Duodenal mucosa (tissue), 2 donors: Measurements from ENCODE around the gene GPC5.

Experiments
- H3K27ac ChIP-seq: one replicate; pipeline ENCODE4 v1.7.0; 2013; ENCODE audit warnings: low read depth, low read length
- H3K27me3 ChIP-seq, 2 donors: one replicate each; pipeline ENCODE4 v1.7.0; 2013; ENCODE audit warnings: low read length in 2 of 2, control low read depth in 1 of 2; ENCODE audit not compliant: insufficient read depth in 2 of 2, control insufficient read depth in 1 of 2
- H3K36me3 ChIP-seq, 2 donors: one replicate each; pipeline ENCODE4 v1.7.0; 2013; ENCODE audit warnings: low read length in 2 of 2, control low read depth in 1 of 2; ENCODE audit not compliant: insufficient read depth in 2 of 2, control insufficient read depth in 1 of 2
- H3K4me1 ChIP-seq, 2 donors: one replicate each; pipeline ENCODE4 v1.7.0; 2013; ENCODE audit warnings: low read length in 2 of 2, control low read depth in 1 of 2; ENCODE audit not compliant: insufficient read depth in 2 of 2, control insufficient read depth in 1 of 2
- H3K4me3 ChIP-seq, 2 donors: one replicate each; pipeline ENCODE4 v1.7.0; 2013; ENCODE audit warnings: low read length in 2 of 2, low read depth in 1 of 2
- H3K9ac ChIP-seq, 2 donors: one replicate each; pipeline ENCODE4 v1.7.0; 2013; ENCODE audit warnings: low read length in 2 of 2, low read depth in 1 of 2
- H3K9me3 ChIP-seq, 2 donors: one replicate each; pipeline ENCODE4 v1.7.0; 2013; ENCODE audit warnings: low read length in 2 of 2, control low read depth in 1 of 2; ENCODE audit not compliant: control insufficient read depth in 1 of 2

GPC5 gene

GRCh38 chr13:91716436-91717065 is 318.1 kb downstream of the GPC5 start:
- H3K27ac ChIP-seq, result no peak overlapping the region

GRCh38 chr13:91719033-91719432 is 320.6 kb downstream of the GPC5 start:
- H3K4me1 ChIP-seq, result no peaks in the 10 kb centered on the region
- H3K9me3 ChIP-seq, result no peaks in the 10 kb centered on the region
- no peak overlapping the region for H3K27ac ChIP-seq

More at GRCh38 chr13:91716436-91717065, 318.1 kb downstream of the GPC5 start:
- H3K4me3 ChIP-seq, result no peak overlapping the region
- no peak overlapping the region for H3K9ac ChIP-seq
- no peaks in the 10 kb centered on the region for H3K4me1 ChIP-seq
- no peaks in the 10 kb centered on the region for H3K36me3 ChIP-seq
- no peaks in the 10 kb centered on the region for H3K9me3 ChIP-seq
- H3K27me3 ChIP-seq, result no peaks in the 10 kb centered on the region

GRCh38 chr13:91721413-91721812 is 323.0 kb downstream of the GPC5 start:
- Histone ChIP-seq H3K4me1 (no peaks in the 10 kb centered on the region), H3K36me3 (no peaks in the 10 kb centered on the region), H3K4me3 (no peak overlapping the region), H3K9me3 (no peaks in the 10 kb centered on the region), H3K9ac (no peak overlapping the region), H3K27ac (no peak overlapping the region), H3K27me3 (no peaks in the 10 kb centered on the region)

More at GRCh38 chr13:91719033-91719432, 320.6 kb downstream of the GPC5 start:
- H3K36me3 ChIP-seq, result no peaks in the 10 kb centered on the region
- H3K9ac ChIP-seq, result no peak overlapping the region
- no peak overlapping the region for H3K4me3 ChIP-seq
- no peaks in the 10 kb centered on the region for H3K27me3 ChIP-seq

- Histone ChIP-seq H3K9ac (no peak overlapping the region), H3K27me3 (no peaks in the 10 kb centered on the region), H3K27ac (no peak overlapping the region), H3K9me3 (no peaks in the 10 kb centered on the region), H3K4me3 (no peak overlapping the region), H3K4me1 (no peaks in the 10 kb centered on the region), H3K36me3 (no peaks in the 10 kb centered on the region)
Observed at GRCh38 chr13:91722267-91722884, 324.0 kb downstream of the GPC5 start.

- H3K36me3 ChIP-seq, result no peaks in the 10 kb centered on the region
Observed at GRCh38 chr13:91724591-91724990, 326.2 kb downstream of the GPC5 start.

GRCh38 chr13:91725646-91726045 is 327.2 kb downstream of the GPC5 start:
- no peaks in the 10 kb centered on the region for H3K4me1 ChIP-seq
- no peak overlapping the region for H3K27ac ChIP-seq
- no peaks in the 10 kb centered on the region for H3K27me3 ChIP-seq
- H3K9ac ChIP-seq, result no peak overlapping the region
- H3K9me3 ChIP-seq, result no peaks in the 10 kb centered on the region
- no peak overlapping the region for H3K4me3 ChIP-seq
- no peaks in the 10 kb centered on the region for H3K36me3 ChIP-seq

More at GRCh38 chr13:91724591-91724990, 326.2 kb downstream of the GPC5 start:
- H3K9me3 ChIP-seq, result no peaks in the 10 kb centered on the region
- H3K27ac ChIP-seq, result no peak overlapping the region
- no peaks in the 10 kb centered on the region for H3K27me3 ChIP-seq
- H3K4me1 ChIP-seq, result no peaks in the 10 kb centered on the region
- no peak overlapping the region for H3K9ac ChIP-seq
- H3K4me3 ChIP-seq, result no peak overlapping the region

- no peak overlapping the region for H3K4me3 ChIP-seq
- no peak overlapping the region for H3K27ac ChIP-seq
Observed at GRCh38 chr13:91726671-91727070, 328.2 kb downstream of the GPC5 start.

GRCh38 chr13:91729859-91730258 is 331.4 kb downstream of the GPC5 start:
- Histone ChIP-seq H3K27ac (no peak overlapping the region), H3K9ac (no peak overlapping the region), H3K4me3 (no peak overlapping the region), H3K4me1 (no peaks in the 10 kb centered on the region), H3K27me3 (no peaks in the 10 kb centered on the region), H3K9me3 (no peaks in the 10 kb centered on the region), H3K36me3 (no peaks in the 10 kb centered on the region)

More at GRCh38 chr13:91726671-91727070, 328.2 kb downstream of the GPC5 start:
- Histone ChIP-seq H3K4me1 (no peaks in the 10 kb centered on the region), H3K9me3 (no peaks in the 10 kb centered on the region), H3K27me3 (no peaks in the 10 kb centered on the region), H3K9ac (no peak overlapping the region), H3K36me3 (no peaks in the 10 kb centered on the region)

GRCh38 chr13:91739751-91740150 is 341.3 kb downstream of the GPC5 start:
- Histone ChIP-seq H3K27me3 (no peaks in the 10 kb centered on the region), H3K9ac (no peak overlapping the region), H3K36me3 (no peaks in the 10 kb centered on the region), H3K4me3 (no peak overlapping the region), H3K27ac (no peak overlapping the region), H3K9me3 (no peaks in the 10 kb centered on the region), H3K4me1 (no peaks in the 10 kb centered on the region)

GRCh38 chr13:91740756-91741155 is 342.3 kb downstream of the GPC5 start:
- H3K27ac ChIP-seq, result no peak overlapping the region
- H3K9me3 ChIP-seq, result no peaks in the 10 kb centered on the region
- no peak overlapping the region for H3K4me3 ChIP-seq
- no peaks in the 10 kb centered on the region for H3K36me3 ChIP-seq
- H3K27me3 ChIP-seq, result no peaks in the 10 kb centered on the region
- H3K9ac ChIP-seq, result no peak overlapping the region
- H3K4me1 ChIP-seq, result no peaks in the 10 kb centered on the region
